Measurements from ENCODE around the gene ASXL2.

ASXL2 gene

GRCh38 chr2:25891672-25892071, 13.4 kb upstream of the ASXL2 start:
- no peaks in the 10 kb centered on the region for H3K9me3 ChIP-seq (ENCODE audit: severe bottlenecking)
- DNase-seq (ENCODE audit: low spot score) (no peak), ATAC-seq (ENCODE audit: low read depth) (no peak)
- H3K4me3 ChIP-seq (ENCODE audit: severe bottlenecking) = no peak overlapping the region
- H3K27me3 ChIP-seq (ENCODE audit: insufficient read depth, poor library complexity, severe bottlenecking) = no peaks in the 10 kb centered on the region
- no peaks in the 10 kb centered on the region for H3K4me1 ChIP-seq (ENCODE audit: insufficient read depth, poor library complexity, severe bottlenecking)
- no peak overlapping the region for H3K27ac ChIP-seq (ENCODE audit: poor library complexity, severe bottlenecking)
- no peak for TF ChIP-seq CTCF (IDR thresholded peaks at IDR 0.05; ENCODE audit: poor library complexity, severe bottlenecking)
- no peaks in the 10 kb centered on the region for H3K36me3 ChIP-seq (ENCODE audit: low read depth)

- no peak for TF ChIP-seq CTCF (IDR thresholded peaks at IDR 0.05; ENCODE audit: poor library complexity, severe bottlenecking)
- no peaks in the 10 kb centered on the region for H3K27me3 ChIP-seq (ENCODE audit: insufficient read depth, poor library complexity, severe bottlenecking)
- peaks cover 8% of the 10 kb centered on the region for H3K4me1 ChIP-seq (ENCODE audit: insufficient read depth, poor library complexity, severe bottlenecking)
- ATAC-seq (ENCODE audit: low read depth) (no peak), DNase-seq (ENCODE audit: low spot score) (no peak)
- no peak overlapping the region for H3K4me3 ChIP-seq (ENCODE audit: severe bottlenecking)
- no peaks in the 10 kb centered on the region for H3K9me3 ChIP-seq (ENCODE audit: severe bottlenecking)
- H3K36me3 ChIP-seq (ENCODE audit: low read depth) = no peaks in the 10 kb centered on the region
- H3K27ac ChIP-seq (ENCODE audit: poor library complexity, severe bottlenecking) = no peak overlapping the region
These were observed 9.4 kb upstream of the ASXL2 start for GRCh38 chr2:25887624-25888242.

- no peak for DNase-seq (ENCODE audit: low spot score)
- Histone ChIP-seq H3K27ac (ENCODE audit: poor library complexity, severe bottlenecking) (no peak overlapping the region), H3K4me1 (ENCODE audit: insufficient read depth, poor library complexity, severe bottlenecking) (peaks cover 8% of the 10 kb centered on the region), H3K36me3 (ENCODE audit: low read depth) (no peaks in the 10 kb centered on the region), H3K9me3 (ENCODE audit: severe bottlenecking) (no peaks in the 10 kb centered on the region), H3K27me3 (ENCODE audit: insufficient read depth, poor library complexity, severe bottlenecking) (no peaks in the 10 kb centered on the region), H3K4me3 (ENCODE audit: severe bottlenecking) (no peak overlapping the region)
- peak; percentile 96 for ATAC-seq (ENCODE audit: low read depth)
- TF ChIP-seq CTCF (IDR thresholded peaks at IDR 0.05; ENCODE audit: poor library complexity, severe bottlenecking) = no peak
These were observed 7.6 kb upstream of the ASXL2 start for GRCh38 chr2:25885933-25886332.

GRCh38 chr2:25881764-25882163, 3.5 kb upstream of the ASXL2 start:
- no peaks in the 10 kb centered on the region for H3K36me3 ChIP-seq (ENCODE audit: low read depth)
- no peaks in the 10 kb centered on the region for H3K27me3 ChIP-seq (ENCODE audit: insufficient read depth, poor library complexity, severe bottlenecking)
- ATAC-seq (ENCODE audit: low read depth) = no peak
- H3K4me1 ChIP-seq (ENCODE audit: insufficient read depth, poor library complexity, severe bottlenecking) = peaks cover 20% of the 10 kb centered on the region
- no peak overlapping the region for H3K4me3 ChIP-seq (ENCODE audit: severe bottlenecking)
- no peak for DNase-seq (ENCODE audit: low spot score)
- no peak for TF ChIP-seq CTCF (IDR thresholded peaks at IDR 0.05; ENCODE audit: poor library complexity, severe bottlenecking)
- no peaks in the 10 kb centered on the region for H3K9me3 ChIP-seq (ENCODE audit: severe bottlenecking)
- H3K27ac ChIP-seq (ENCODE audit: poor library complexity, severe bottlenecking) = no peak overlapping the region

- peaks cover 6% of the 10 kb centered on the region for H3K36me3 ChIP-seq (ENCODE audit: low read depth)
- H3K27ac ChIP-seq (ENCODE audit: poor library complexity, severe bottlenecking) = peak overlapping the region; percentile 73
- no peaks in the 10 kb centered on the region for H3K9me3 ChIP-seq (ENCODE audit: severe bottlenecking)
- peak; percentile 44 for ATAC-seq (ENCODE audit: low read depth)
- no peak for DNase-seq (ENCODE audit: low spot score)
- peak overlapping the region; percentile 86 for H3K4me3 ChIP-seq (ENCODE audit: severe bottlenecking)
- no peaks in the 10 kb centered on the region for H3K27me3 ChIP-seq (ENCODE audit: insufficient read depth, poor library complexity, severe bottlenecking)
- TF ChIP-seq CTCF (IDR thresholded peaks at IDR 0.05; ENCODE audit: poor library complexity, severe bottlenecking) = no peak
- H3K4me1 ChIP-seq (ENCODE audit: insufficient read depth, poor library complexity, severe bottlenecking) = peaks cover 22% of the 10 kb centered on the region
These were observed 945 bp upstream of the ASXL2 start for GRCh38 chr2:25879133-25879730.
